HG03135 (cell line): Measurements from ENCODE around the gene TRPM4.
"Not testable (repeated sequence)": the region's sequence is repeated elsewhere in the genome, so short reads cannot be mapped to it uniquely, and the experiment has no call there.

Experiments used
- ATAC-seq: cut with Tn5 transposase; IDR thresholded peaks from one replicate; pipeline ENCODE4 v1.9.1; 2021; ENCODE audit warnings: mild to moderate bottlenecking, moderate library complexity; ENCODE audit not compliant: unreplicated experiment

The TRPM4 gene

DNA sequence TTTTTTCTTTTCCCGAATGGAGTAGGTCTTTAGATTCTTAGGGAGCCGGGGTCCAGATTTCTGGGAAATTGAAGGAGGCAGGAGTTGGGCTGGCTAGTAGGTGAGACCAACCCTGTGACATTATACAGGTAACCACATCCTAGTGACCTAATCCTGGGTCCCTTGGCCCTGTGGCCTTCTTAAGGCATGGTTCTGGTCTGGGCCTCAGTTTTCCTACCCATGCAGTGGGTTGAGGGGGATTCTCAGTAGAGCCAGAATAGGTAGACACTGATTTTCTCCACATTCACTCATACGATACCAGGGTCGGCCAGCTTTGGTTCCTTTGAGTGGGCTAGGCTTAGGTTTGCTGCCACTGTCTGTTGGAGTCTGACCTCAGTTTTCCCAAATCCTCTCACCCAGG, 31.0 kb upstream of the TRPM4 start:
- no peak for ATAC-seq

DNA sequence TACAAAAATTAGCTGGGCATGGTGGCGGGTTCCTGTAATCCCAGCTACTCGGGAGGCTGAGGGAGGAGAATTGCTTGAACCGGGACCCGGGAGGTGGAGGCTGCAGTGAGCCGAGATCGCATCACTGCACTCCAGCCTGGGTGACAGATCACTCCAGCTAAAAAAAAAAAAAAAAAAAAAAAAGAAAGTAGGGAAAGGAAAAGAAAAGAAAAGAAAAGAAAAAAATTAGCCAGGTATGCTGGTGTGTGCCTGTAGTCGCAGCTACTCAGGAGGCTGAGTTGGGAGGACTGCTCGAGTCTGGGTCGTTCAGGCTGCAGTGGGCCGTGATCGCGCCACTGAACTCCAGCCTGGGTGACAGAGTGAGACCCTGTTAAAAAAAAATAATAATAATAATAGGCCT, 30.4 kb upstream of the TRPM4 start:
- ATAC-seq: not testable (repeated sequence)

DNA sequence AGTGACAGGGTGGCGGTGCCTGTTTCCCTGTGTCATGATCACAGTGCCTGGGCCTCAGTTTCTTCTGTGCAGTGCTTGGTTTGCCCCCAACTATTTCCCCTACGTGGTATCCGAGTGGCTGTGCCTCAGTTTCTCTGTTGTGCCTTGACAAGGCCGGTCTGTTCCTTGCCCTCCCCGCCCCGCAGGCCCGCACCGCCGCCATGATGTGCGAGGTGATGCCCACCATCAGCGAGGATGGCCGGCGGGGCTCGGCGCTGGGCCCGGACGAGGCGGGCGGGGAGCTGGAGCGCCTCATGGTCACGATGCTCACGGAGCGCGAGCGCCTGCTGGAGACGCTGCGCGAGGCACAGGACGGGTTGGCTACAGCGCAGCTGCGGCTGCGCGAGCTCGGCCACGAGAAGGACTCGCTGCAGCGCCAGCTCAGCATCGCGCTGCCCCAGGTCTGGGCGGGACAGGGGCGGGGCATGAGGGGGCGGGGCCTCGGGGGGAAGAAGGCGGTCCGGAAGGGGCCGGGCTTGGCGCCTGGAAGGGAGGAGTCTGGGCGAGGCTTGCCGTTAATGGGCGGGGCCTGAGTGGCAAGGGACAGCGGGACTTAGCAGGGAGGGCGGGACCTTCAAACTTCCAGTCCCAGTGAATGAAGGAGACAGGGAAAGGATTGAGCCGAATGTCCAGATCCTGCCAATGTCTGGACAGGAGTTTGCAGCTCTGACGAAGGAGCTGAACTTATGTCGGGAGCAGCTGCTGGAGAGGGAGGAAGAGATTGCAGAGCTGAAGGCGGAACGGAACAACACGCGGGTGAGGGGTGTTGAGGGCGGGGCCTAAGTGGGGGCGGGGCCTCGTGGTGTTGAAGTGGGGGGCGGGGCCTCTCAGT, 29.7 kb upstream of the TRPM4 start:
- peak; percentile 87 for ATAC-seq

DNA sequence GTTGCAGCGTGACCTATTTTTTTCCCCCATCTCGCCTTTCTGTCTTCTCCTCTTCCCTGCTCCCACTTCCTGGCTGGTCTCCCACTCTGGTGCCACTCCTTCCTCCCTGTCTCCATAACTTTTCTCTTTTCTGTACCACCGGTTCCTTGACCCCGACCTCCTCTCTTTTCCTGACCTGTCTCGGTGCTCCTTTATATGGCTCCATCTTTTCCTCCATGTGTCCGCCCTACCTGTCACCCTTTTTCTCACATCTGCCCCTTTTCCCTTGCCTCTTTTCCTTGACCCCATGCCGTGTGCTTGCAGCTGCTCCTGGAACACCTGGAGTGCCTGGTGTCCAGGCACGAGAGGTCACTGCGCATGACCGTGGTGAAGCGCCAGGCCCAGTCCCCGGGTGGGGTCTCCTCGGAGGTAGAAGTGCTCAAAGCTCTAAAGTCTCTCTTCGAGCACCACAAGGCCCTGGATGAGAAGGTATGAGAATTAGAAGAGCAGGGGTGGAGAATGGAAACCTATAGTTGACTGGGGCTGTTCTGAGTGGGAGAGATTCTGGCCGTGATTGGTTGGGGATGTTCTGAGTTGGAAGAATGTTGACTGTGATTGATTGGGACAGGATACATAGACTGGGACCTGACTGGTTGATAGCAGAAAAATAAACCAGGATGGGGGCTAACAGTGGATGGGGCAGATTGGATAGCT, 28.9 kb upstream of the TRPM4 start:
- ATAC-seq: no peak

DNA sequence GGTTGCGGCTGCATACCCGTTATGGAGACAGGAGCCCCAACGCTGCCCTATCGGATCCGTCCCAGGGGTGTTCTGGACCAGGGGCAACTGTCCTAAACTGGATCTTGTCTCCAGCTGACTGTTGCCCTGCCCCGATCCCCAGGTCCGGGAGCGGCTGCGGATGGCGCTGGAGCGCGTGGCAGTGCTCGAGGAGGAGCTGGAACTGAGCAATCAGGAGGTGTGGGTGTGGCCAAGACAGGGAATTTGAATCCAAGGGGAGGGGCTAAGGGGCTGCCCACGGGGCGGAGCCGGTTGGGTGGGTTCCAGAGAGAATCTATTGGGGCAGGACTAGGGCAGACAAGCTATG, 28.4 kb upstream of the TRPM4 start:
- no peak for ATAC-seq

DNA sequence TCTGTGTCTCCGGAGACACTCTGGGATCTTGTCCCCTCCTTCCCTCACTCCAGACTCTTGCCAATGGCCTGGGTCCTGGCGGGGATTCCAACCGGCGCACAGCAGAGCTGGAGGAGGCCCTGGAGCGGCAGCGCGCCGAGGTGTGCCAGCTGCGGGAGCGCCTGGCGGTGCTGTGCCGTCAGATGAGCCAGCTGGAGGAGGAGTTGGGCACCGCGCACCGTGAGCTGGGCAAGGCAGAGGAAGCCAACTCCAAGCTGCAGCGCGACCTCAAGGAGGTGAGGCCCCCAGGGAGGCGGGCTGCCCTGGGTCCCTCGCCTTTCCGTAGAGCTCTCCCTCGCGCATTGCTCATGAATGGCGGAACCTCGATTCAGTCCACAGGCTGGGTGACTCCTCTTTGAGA, 27.3 kb upstream of the TRPM4 start:
- no peak for ATAC-seq

DNA sequence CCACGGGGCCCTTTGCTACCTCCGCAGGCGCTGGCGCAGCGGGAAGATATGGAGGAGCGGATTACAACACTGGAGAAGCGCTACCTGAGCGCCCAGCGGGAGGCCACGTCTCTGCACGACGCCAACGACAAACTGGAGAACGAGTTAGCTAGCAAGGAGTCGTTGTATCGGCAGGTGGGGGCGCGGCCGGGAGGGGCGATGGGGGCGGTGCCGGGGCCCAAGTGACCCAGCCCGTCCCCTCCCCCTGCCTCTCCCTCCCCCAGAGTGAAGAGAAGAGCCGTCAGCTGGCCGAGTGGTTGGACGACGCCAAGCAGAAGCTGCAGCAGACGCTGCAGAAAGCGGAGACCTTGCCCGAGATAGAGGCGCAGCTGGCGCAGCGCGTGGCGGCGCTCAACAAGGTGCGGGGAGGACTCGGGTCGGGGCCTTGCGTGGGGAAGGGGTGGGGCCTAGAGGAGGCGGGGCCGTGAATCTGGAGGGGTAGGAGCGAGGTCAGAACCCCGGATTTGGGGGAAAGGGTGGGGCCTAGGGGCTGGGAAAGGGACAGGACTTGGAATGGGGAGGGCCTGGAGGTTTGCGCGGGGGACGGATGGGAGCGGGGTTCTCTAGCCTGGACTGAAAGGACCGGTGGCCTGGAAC, 24.5 kb upstream of the TRPM4 start:
- no peak for ATAC-seq

DNA sequence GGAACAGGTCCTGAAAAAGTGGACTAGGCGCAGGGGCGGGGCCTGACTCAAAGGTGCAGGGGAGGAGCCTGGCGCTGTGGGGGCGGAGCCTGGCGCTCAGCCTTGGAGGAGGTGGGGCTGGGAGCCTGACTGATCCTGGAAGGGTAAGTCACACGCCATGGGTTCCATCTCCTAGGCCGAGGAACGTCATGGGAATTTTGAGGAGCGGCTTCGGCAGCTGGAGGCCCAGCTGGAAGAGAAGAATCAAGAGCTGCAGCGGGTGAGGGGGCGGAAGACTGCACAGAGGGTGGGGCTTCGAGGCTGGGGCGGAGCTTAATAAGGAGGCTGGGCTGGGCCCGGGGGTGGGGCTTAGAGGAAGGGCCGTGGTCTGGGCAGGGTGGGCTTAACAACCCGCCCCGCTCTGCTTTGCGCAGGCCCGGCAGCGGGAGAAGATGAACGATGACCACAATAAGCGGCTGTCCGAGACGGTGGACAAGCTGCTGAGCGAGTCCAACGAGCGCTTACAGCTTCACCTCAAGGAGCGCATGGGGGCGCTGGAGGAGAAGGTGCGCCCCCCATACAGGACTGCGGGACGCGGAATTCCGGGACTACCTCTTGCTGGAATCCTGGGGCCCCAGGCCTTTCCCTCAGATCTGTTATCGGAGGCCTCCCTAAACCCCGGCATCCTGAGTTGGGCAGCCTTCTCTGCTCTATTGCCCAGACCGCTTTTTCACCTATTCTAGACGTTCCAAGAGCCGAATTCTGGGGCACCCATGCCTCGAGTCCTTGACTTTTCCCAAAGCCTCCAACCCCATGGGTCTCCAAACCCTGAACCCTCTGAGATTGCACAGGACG, 23.8 kb upstream of the TRPM4 start:
- no peak for ATAC-seq

DNA sequence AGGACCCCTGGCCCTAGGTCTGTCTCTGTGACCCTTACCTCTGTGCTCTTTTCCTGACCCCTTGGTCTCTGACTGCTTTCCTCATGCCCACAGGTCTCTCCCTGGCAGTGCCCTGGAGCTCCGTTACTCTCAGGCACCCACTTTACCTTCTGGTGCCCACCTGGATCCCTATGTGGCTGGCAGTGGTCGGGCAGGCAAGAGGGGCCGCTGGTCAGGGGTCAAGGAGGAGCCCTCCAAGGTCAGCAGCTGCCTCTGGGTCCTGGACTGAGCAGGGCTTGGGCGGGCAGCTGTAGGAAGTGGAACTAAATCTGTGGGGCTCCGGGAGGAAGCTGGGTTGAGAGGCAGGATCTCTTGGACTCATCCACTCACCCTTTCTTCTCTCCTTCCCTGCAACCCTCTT, 21.9 kb upstream of the TRPM4 start:
- ATAC-seq: no peak

DNA sequence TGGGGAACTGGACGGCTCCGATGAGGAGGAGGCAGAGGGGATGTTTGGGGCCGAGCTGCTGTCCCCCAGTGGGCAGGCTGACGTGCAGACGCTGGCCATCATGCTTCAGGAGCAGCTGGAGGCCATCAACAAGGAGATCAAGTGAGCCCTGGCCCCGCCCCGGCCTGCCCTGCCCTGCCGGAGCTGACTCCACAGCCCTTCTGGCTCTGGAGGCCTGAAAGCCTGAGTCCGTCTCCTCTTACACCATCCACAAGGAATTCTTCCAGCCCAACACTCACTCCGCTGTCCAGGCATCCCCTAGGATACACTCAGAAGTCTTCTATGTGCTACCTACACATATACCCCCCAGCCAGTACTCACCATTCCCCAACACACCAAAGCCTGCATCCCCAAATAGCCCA, 20.8 kb upstream of the TRPM4 start:
- no peak for ATAC-seq

DNA sequence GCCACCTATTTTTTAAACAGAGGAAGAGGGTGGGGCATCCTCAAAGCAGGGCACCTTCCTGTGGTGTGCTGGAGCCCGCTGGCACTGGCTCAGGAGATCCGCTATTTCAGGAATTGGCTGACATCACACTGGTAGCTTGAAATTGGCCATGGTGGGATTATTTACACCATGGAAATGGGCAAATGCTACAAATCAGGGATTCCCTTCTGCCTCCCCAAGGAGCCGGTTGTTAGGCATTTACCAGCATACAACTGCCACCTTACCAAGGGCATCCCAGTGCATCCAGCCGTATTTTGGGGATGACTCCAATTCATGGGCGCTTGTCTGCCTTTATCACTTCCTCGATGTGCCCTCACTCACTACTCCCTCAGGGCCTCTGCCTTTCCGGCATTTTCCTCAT, 16.6 kb upstream of the TRPM4 start:
- ATAC-seq: no peak

DNA sequence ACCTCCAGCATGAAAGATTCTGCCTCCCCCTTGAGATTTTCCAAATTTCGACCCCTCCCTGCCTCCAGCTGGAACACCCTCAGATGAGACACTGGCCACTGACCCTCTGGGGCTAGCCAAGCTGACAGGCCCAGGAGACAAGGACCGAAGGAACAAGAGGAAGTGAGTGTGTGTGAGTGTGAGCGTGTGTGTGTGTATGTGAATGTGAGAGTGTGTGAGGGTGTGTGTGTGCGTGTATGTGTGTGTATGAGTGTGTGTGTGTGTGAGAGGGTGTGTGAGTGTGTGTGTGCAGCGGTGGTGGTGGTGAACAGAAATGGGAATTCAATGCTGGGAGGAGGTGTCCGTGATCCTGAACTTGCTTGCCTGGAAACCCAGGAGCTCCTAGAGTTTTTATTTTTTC, 16.2 kb upstream of the TRPM4 start:
- ATAC-seq: no peak

DNA sequence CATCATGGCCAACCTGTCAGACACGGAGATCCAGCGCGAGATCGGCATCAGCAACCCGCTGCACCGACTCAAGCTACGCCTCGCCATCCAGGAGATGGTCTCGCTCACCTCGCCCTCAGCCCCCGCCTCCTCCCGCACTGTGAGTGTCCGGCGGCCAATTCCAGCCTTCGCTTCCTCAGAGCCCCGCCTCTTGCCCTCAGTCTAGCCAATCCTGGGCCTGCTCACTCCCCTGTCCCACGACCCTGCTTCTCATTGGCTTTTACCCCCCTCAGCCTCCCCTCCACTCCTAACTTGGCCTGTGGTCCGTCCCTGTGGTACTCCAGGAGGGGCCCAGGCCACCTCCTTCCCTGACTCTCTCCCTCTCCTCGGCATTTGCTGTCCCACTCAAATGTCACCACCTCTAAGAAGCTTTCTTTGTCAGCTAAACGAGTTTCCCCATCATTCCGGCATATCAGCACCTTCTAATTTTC, 14.7 kb upstream of the TRPM4 start:
- ATAC-seq: no peak

DNA sequence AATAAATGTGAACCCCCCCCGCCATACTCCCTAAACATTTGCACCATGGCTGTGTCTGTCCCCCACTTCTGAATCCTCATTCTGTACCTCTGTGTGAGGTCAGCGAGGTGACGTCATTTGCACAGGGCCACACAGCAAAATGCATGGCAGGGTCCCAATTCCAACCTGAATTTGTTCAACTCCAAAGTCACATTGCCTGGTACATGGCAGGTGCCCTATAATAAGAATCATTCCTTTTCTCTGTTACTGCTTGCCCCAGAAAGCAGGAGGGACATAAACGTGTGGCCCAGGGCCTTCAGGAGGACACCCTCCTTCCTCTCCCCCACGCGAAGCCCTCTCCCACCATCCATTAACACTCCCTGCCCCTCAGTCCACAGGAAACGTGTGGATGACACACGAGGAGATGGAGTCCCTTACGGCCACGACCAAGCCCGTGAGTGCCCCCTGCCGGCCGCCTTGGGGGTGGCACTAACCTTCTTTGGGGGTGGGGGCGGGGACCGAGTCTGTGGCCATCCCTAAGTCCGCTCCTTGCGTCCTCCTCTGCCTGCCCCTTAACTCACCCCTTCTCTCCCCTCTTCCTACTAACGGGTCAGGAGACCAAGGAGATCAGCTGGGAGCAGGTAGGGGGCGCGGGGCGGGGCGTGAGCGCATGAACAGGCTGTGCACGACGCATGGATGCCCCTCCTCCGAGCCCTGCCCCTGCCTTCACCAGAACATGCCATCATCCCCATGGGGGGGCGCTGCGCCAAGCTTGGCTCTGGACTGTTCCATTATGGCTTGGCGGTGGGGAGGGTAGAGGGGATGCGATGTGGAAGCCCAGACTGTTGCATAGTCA, 11.8 kb upstream of the TRPM4 start:
- no peak for ATAC-seq

DNA sequence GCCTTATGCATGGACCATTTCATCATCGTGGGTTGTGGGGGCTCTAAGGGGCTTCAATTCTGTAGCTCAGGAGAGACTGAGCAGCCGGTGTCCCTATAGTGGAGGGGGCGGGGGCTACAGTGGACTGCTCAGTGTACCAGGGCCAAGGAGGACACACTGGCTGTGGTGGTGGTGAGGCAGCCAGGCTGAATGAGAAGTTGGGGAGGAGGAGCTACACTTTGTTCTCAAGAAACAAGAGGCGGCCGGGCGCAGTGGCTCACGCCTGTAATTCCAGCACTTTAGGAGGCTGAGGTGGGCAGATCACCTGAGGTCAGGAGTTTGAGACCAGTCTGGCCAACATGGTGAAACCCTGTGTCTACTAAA, 11.2 kb upstream of the TRPM4 start:
- not testable (repeated sequence) for ATAC-seq

DNA sequence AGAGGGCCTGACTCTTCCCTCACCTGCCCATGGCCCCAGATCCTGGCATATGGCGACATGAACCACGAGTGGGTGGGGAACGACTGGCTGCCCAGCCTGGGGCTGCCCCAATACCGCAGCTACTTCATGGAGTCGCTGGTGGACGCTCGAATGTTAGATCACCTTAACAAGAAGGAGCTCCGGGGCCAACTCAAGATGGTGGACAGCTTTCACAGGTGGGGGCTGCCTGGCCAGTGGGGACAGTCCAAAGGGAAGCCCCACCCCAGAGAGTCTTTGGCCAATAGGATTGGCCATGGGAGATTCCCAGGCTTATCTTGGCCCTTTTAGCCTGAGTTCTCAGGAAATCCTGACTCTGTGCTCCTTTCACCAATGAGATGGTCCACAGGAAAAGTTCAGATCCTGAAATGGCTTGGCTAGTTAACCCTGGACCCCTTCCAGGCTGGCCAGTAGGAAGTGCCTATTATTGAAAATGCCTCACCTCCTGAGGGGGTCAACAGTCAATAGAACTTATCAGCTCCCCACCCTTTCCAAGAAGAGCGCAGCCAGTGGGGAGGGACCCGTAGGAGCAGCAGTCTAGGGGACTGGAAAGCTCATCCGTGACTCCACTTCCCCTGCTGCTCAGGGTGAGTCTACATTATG, 9.4 kb upstream of the TRPM4 start:
- ATAC-seq: no peak

DNA sequence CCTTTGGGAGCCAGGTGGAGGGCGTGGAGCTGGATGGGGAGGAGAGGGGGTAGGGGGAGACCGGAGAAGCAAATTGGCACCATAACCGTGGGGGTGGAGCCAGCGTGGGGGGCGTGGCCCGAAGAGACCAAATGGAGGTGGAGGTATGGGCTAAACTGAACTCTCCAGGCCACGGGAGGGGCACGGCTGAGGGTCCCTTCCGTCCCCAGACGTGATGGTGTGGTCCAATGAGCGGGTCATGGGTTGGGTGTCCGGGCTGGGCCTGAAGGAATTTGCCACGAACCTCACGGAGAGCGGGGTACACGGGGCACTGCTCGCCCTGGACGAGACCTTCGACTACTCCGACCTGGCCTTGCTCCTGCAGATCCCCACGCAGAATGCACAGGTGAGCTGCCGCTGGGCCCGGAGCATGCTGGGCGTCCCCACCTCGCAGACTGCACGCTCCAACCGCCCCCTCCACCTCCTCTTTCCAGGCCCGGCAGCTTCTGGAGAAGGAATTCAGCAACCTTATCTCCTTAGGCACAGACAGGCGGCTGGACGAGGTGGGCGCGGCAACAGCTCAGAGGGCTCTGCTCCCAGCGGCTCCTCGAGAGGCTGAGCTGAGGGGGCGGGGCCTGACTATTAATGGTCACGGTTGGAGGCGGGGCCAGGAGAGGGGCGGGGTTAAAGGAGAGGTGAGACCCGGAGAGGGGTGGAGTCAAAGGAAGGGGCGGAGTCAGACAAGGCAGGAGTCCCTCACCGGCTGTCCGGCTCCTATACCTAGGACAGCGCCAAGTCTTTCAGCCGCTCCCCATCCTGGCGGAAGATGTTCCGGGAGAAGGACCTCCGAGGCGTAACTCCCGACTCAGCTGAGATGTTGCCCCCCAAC, 8.6 kb upstream of the TRPM4 start:
- no peak for ATAC-seq

DNA sequence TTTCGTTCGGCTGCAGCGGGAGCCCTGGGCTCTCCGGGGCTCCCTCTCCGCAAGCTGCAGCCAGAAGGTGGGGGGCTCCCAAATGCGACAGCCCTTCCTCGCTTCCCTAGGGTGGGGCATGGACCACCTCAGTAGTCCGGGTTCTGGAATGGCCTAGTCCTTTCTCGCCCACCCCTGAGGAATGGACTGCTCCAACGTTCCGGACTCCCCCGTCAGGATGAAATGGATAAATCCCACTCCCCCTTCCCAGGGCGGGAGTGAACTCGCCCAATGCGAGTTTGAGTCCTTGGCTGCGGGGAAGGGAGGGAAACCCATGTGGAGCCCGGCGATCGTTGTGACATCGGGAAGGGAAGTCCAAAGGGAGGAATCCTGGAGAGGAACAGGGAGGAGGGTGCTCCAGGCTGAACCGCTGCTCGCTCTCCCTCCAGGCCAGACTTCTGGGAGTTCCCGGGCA, 7.9 kb upstream of the TRPM4 start:
- ATAC-seq: no peak
